K562 (cell line): ENCODE data around the gene PCDHGB1. TPM values are rescaled to one million over a fixed set of nuclear protein-coding genes. Genes with fewer than 3 reads are reported as not detected.
"Not testable (repeated sequence)": the region's sequence is repeated elsewhere in the genome, so short reads cannot be mapped to it uniquely, and the experiment has no call there.

Experiments
- ATAC-seq: fragments of 200-7000 bp; cut with Tn5 transposase; 3 replicates; pipeline ENCODE4 v1.9.1; 2020; ENCODE audit warnings: moderate library complexity
- BruUV-seq: library from RNA; stranded (reverse); fragments of 400-500 nt; replicated peaks from 2 replicates; lab custom pipeline; 2021; lab: Mats Ljungman, UMichigan
- CTCF ChIA-PET: fragments of 300-600 bp; formaldehyde crosslinking; extraction: SDS; loops from one replicate; lab custom pipeline; 2021; ENCODE audit warnings: low intra/inter-chr PET ratio; lab: Yijun Ruan, JAX
- POLR2A ChIA-PET: fragments of 300-600, 350-650 bp; sonication (Branson Sonifier 250); formaldehyde crosslinking; extraction: SDS; loops from one replicate; lab custom pipeline; 2021; ENCODE audit warnings: antibody characterized with exemption, inconsistent platforms; lab: Yijun Ruan, JAX
- DNase-seq, 4 experiments: peaks; one replicate each; pipeline versions ENCODE4 v3.0.0 to v3.0.0-alpha.2; 2011 to 2018; ENCODE audit warnings: low spot score in 3 of 4, mixed read lengths in 3 of 4; ENCODE audit errors: extremely low read depth in 1 of 4
- FAIRE-seq: peaks from 2 replicates; lab custom pipeline; 2011; peaks lifted over from hg19 to GRCh38; lab: Jason Lieb, UNC
- H2AFZ ChIP-seq: 2 replicates; pipeline ENCODE4 v1.6.0; 2011; ENCODE audit warnings: low read depth, low read length, control low read depth, inconsistent platforms
- H3K27ac ChIP-seq: fragments of 200-600 bp; 3 replicates; pipeline ENCODE4 v1.8.0; 2011; ENCODE audit warnings: low read depth, mild to moderate bottlenecking, control low read depth, inconsistent platforms, low read length, moderate library complexity, mixed read lengths; ENCODE audit errors: extremely low read depth
- H3K27me3 ChIP-seq, 2 experiments: fragments of 300-600 bp in 1 of 2; 2 replicates in 1 of 2; 3 replicates in 1 of 2; pipeline versions ENCODE4 v1.6.0 to v1.8.0; 2011; ENCODE audit warnings: inconsistent platforms in 2 of 2, low read length in 2 of 2, mild to moderate bottlenecking in 1 of 2, mixed read lengths in 1 of 2, moderate library complexity in 1 of 2; ENCODE audit not compliant: control insufficient read depth in 2 of 2, insufficient read depth in 2 of 2
- H3K36me3 ChIP-seq: fragments of 300-600 bp; 3 replicates; pipeline ENCODE4 v1.8.0; 2011; ENCODE audit warnings: mild to moderate bottlenecking, low read length, inconsistent platforms; ENCODE audit not compliant: control insufficient read depth, insufficient read depth
- H3K4me1 ChIP-seq, 2 experiments: fragments of 200-600 bp in 1 of 2; replicated peaks in 1 of 2; 2 replicates in 1 of 2; 3 replicates in 1 of 2; pipeline versions ENCODE4 v1.5.1 to v1.8.0; 2011; ENCODE audit warnings: inconsistent platforms in 2 of 2, low read length in 2 of 2, mild to moderate bottlenecking in 1 of 2, mixed read lengths in 1 of 2, moderate library complexity in 1 of 2; ENCODE audit not compliant: control insufficient read depth in 2 of 2, insufficient read depth in 2 of 2
- H3K4me2 ChIP-seq: 2 replicates; pipeline ENCODE4 v1.6.1; 2011; ENCODE audit warnings: low read length, control low read depth, inconsistent platforms, mixed read lengths; ENCODE audit not compliant: insufficient read depth
- H3K4me3 ChIP-seq: fragments of 200-600 bp; sonication (generic), shearing (Covaris generic); 2 replicates; pipeline ENCODE4 v1.5.1; 2016; ENCODE audit warnings: control low read depth, inconsistent platforms
- H3K79me2 ChIP-seq: fragments of 200-600 bp; 3 replicates; pipeline ENCODE4 v1.8.0; 2011; ENCODE audit warnings: low read length, inconsistent platforms; ENCODE audit not compliant: control insufficient read depth, insufficient read depth
- H3K9ac ChIP-seq, 2 experiments: 2 replicates each; pipeline versions ENCODE4 v1.6.0 to v1.6.1; 2011; ENCODE audit warnings: low read depth in 2 of 2, low read length in 2 of 2, control low read depth in 1 of 2, inconsistent platforms in 1 of 2, mild to moderate bottlenecking in 1 of 2, mixed read lengths in 1 of 2; ENCODE audit not compliant: insufficient read depth in 1 of 2
- H3K9me1 ChIP-seq: one replicate; pipeline ENCODE4 v1.6.0; 2011; ENCODE audit warnings: inconsistent platforms, mild to moderate bottlenecking, low read length, moderate library complexity; ENCODE audit not compliant: control insufficient read depth, insufficient read depth
- H3K9me3 ChIP-seq: replicated peaks from 2 replicates; pipeline ENCODE4 v1.5.1; 2011; ENCODE audit warnings: low read depth, low read length, inconsistent platforms; ENCODE audit not compliant: control insufficient read depth, insufficient read depth
- H4K20me1 ChIP-seq: replicated peaks from 2 replicates; pipeline ENCODE4 v1.6.1; 2011; ENCODE audit warnings: low read length, inconsistent platforms, mixed read lengths; ENCODE audit not compliant: control insufficient read depth, insufficient read depth
- FOXP4 ChIP-seq: sonication (generic); formaldehyde crosslinking; IDR thresholded peaks from 2 replicates; pipeline ENCODE4 v1.8.0; 2022; ENCODE audit warnings: mild to moderate bottlenecking, missing genetic modification reagents, borderline replicate concordance
- WGBS: fragments of 100-300 bp; shearing (Covaris generic); methylation state at CpG from one replicate; pipeline ENCODE4 v1.1.6; 2016; ENCODE audit warnings: low coverage, mixed read lengths; ENCODE audit not compliant: insufficient coverage; ENCODE audit errors: missing lambda C conversion rate; 5-methylcytosine and 5-hydroxymethylcytosine counted together
- in situ Hi-C: fragments of 300-500 bp; cut with MboI; formaldehyde crosslinking; loops from 4 replicates; pipeline ENCODE4 v1.15.0; 2018; ENCODE audit warnings: inconsistent platforms, mixed read lengths
- intact Hi-C: fragments of 100-400 bp; cut with micrococcal nuclease; formaldehyde crosslinking; loops from 2 replicates; pipeline ENCODE4 v1.14.2; 2022
- polyA plus RNA-seq, 8 experiments: library from polyadenylated mRNA; depleted of rRNA in 4 of 8; stranded (reverse) in 5 of 8; unstranded in 3 of 8; fragments of >200 nt; fragmentation: Nextera tagmentation in 2 of 8; fragmentation: Illumina TruSeq in 1 of 8; extraction: Ambion mirVana in 2 of 8; extraction: Trizol in 1 of 8; gene quantifications; 2 replicates each; pipeline versions ENCODE4 v1.2.1 to v1.2.3, GENCODE V29; 2011 to 2014; ENCODE audit warnings: inconsistent platforms in 1 of 8, missing spikeins in 1 of 8
- total RNA-seq, 7 experiments: library from RNA; depleted of rRNA in 6 of 7; stranded (reverse); fragments of >200 nt in 6 of 7; fragmentation: Illumina TruSeq in 2 of 7; extraction: Trizol in 2 of 7; gene quantifications; 2 replicates each; pipeline versions ENCODE4 v1.2.1 to v1.2.3, GENCODE V29; 2011 to 2021; ENCODE audit warnings: low replicate concordance in 1 of 7

Gene PCDHGB1
- total and polyA plus RNA-seq, 9 of the 15 experiments (the other 6 are each of a cell fraction or from before 2014, with no cell fraction given) = 0.06 to 0.20 (median 0.07) TPM; not detected in 2

GRCh38 chr5:141345327-141345726 is 4.6 kb upstream of the PCDHGB1 start (continued):
- TF ChIP-seq FOXP4 (CRISPR knock-in tag) = no peak

GRCh38 chr5:141346017-141346416 is 3.9 kb upstream of the PCDHGB1 start:
- H3K9ac ChIP-seq, H3K36me3 ChIP-seq, ATAC-seq, H3K4me1 ChIP-seq, CTCF ChIA-PET, H4K20me1 ChIP-seq, H3K4me3 ChIP-seq, H3K9me3 ChIP-seq, DNase-seq, H3K79me2 ChIP-seq, intact Hi-C loops, in situ Hi-C loops, FAIRE-seq, H3K27me3 ChIP-seq, H2AFZ ChIP-seq, POLR2A ChIA-PET, H3K9me1 ChIP-seq, BruUV-seq, H3K4me2 ChIP-seq, H3K27ac ChIP-seq: not testable (repeated sequence)
- WGBS = 19% methylated on average over 3 of the region's 35 CpGs
